Heart right ventricle (tissue), 16 donors: ENCODE measurements around the gene CERS6. TPM values are rescaled to one million over a fixed set of nuclear protein-coding genes. Genes with fewer than 3 reads are reported as not detected.

ENCODE experiments used
- ATAC-seq, 8 donors: fragments of 200-7000 bp; cut with Tn5 transposase; one replicate each; pipeline ENCODE4 v1.9.1; 2020; ENCODE audit warnings: mild to moderate bottlenecking in 8 of 8, moderate library complexity in 8 of 8, moderate number of reproducible peaks in 1 of 8
- DNase-seq, 2 donors: peaks; one replicate each; pipeline ENCODE4 v3.0.0-alpha.2; 2020
- H3K27ac ChIP-seq, 10 donors: fragments of 200-600 bp; sonication (generic) in 2 of 10; one replicate each; pipeline versions ENCODE4 v1.5.0 to v1.8.0; 2020 to 2022; ENCODE audit warnings: mild to moderate bottlenecking in 3 of 10
- H3K27me3 ChIP-seq, 7 donors: fragments of 200-600 bp; one replicate each; pipeline ENCODE4 v1.8.0; 2021 to 2022; ENCODE audit warnings: mild to moderate bottlenecking in 2 of 7
- H3K36me3 ChIP-seq, 9 donors: fragments of 200-600 bp; sonication (generic) in 1 of 9; one replicate each; pipeline versions ENCODE4 v1.5.0 to v1.8.0; 2020 to 2022; ENCODE audit warnings: mild to moderate bottlenecking in 2 of 9
- H3K4me1 ChIP-seq, 9 donors: fragments of 200-600 bp; sonication (generic) in 1 of 9; one replicate each; pipeline versions ENCODE4 v1.5.0 to v1.8.0; 2020 to 2022; ENCODE audit warnings: mild to moderate bottlenecking in 4 of 9
- H3K4me3 ChIP-seq, 10 donors: fragments of 200-600 bp; sonication (generic) in 2 of 10; one replicate each; pipeline versions ENCODE4 v1.5.0 to v1.8.0; 2020 to 2022; ENCODE audit warnings: mild to moderate bottlenecking in 7 of 10, moderate library complexity in 2 of 10
- H3K9me3 ChIP-seq, 11 donors: fragments of 200-600 bp in 10 of 11; sonication (generic) in 2 of 11; one replicate each; pipeline versions ENCODE4 v1.5.0 to v1.8.0; 2013 to 2022; ENCODE audit warnings: mild to moderate bottlenecking in 2 of 11, control low read depth in 1 of 11, moderate library complexity in 1 of 11
- WGBS, 2 donors: extraction: QIAGEN DNeasy Blood & Tissue Kit; methylation state at CpG; one replicate each; pipeline ENCODE4 v1.1.7; 2013; ENCODE audit warnings: inconsistent platforms in 1 of 2; 5-methylcytosine and 5-hydroxymethylcytosine counted together
- intact Hi-C, 10 donors: fragments of 100-400 bp; cut with DNase I; formaldehyde crosslinking; loops; one replicate each; pipeline versions ENCODE4 v1.11.1 to v1.14.2; 2022
- polyA plus RNA-seq, 2 donors: library from polyadenylated mRNA; stranded (reverse); fragments of 200-250 nt; gene quantifications; one replicate each; pipeline ENCODE4 v1.2.3, GENCODE V29; 2013
- total RNA-seq, 10 donors: library from RNA; stranded (reverse); fragmentation: NEBNext Ultra II Directional in 3 of 10; extraction: Animal tissue kit (Norgen Biotek cat#: 25700) in 3 of 10; gene quantifications; one replicate each; pipeline versions ENCODE4 v1.2.1 to v1.2.4, GENCODE V29; 2021 to 2023
- TF ChIP-seq, protein P1 (sequence below), 9 donors: fragments of 200-600 bp; sonication (generic) in 2 of 9; IDR thresholded peaks; one replicate each; pipeline versions ENCODE4 v1.5.0 to v1.8.0; 2021 to 2022; ENCODE audit warnings: antibody characterized with exemption in 9 of 9, mild to moderate bottlenecking in 5 of 9, moderate library complexity in 1 of 9
- donor health status: Arrhythmogenic right ventricular cardiomyopathy.
- donor health status: ischemic (EF 13 %, LVEDD 7.1; RV severe dilation, severe dysfunction).
- donor health status: healthy with polysubstance abuse.
- donor health status: DM: no; HTN: yes; CAD: no.
- donor health status: DM: no; HTN: no; CAD: no.
- donor health status: ischemic (EF 25% LVEDD 6.9; RV normal size, moderate dysfunction).
- donor health status: ischemic (EF 25% LVEDD 5.7; RV mildly dilated, moderate dysfunction).
- donor health status: healthy.
- donor health status: DM: yes; HTN: yes; CAD: no.
- donor health status: Ischemic cardiomyopathy.
- donor health status: ischemic (EF 35%, LVEDD 5.7; RV mildly dilated, moderate dysfunction).
- donor health status: nonischemic (EF 11% LVEDD 7.7; RV severe dilation, severe dysfunction).
- donor health status: DM: yes; HTN: yes; CAD: no.
- donor health status: PGD.
- donor health status: ischemic (EF 29% LVEDD 5.4; RV normal size, mild dysfunction).
- donor health status: nonischemic (EF 23%, LVEDD 6.1; RV moderate dilation, normal function).

Gene CERS6
- total and polyA plus RNA-seq, 12 donors, result 20.5 to 76.3 (median 56.1) TPM

DNA sequence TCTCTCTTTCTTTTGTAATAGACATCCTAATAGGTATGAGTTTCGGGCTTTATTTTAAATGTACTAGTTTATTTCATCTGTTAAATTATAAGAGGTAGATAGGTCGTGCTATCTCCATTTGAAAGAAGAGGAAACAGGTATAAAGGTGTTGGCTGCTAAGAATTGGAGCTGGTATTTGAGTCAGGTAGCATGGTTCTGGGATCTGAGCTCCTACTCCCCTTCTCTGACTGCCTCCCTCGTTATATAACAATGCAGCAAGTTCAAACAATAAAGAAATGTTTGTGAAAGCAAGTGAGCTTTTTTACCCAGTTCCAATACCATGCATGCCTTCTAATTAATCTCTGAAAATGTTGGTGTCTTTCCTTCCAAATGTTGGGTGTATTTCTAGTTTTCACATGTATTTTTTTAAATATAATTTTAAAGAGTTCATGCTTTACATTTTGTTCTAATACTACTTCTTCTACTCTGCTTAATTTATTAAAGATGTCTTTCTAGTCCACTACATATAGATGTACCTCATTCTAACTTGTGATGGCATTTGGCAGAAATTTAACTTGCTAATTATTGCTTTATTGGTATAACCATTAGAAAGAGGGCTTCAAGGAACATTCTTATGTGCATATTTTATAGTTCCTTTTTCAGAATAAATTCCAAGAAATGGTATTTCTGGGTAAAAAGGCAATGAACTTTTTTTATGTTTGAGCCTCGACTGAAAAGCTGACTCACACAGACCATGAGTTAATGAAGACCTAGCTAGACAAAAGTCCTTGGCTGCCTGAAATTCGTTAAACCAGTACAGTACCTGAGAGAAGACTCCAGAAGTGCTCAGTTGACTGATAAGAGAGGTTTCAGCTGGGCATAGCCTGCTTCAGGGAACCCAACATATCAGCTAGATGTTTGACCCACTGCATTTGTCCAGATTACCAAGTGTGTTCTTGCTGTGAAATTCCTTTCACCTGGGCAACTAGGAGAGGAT is 133.5 kb downstream of the CERS6 start:
- TF ChIP-seq, protein P1, sequence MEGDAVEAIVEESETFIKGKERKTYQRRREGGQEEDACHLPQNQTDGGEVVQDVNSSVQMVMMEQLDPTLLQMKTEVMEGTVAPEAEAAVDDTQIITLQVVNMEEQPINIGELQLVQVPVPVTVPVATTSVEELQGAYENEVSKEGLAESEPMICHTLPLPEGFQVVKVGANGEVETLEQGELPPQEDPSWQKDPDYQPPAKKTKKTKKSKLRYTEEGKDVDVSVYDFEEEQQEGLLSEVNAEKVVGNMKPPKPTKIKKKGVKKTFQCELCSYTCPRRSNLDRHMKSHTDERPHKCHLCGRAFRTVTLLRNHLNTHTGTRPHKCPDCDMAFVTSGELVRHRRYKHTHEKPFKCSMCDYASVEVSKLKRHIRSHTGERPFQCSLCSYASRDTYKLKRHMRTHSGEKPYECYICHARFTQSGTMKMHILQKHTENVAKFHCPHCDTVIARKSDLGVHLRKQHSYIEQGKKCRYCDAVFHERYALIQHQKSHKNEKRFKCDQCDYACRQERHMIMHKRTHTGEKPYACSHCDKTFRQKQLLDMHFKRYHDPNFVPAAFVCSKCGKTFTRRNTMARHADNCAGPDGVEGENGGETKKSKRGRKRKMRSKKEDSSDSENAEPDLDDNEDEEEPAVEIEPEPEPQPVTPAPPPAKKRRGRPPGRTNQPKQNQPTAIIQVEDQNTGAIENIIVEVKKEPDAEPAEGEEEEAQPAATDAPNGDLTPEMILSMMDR (IDR thresholded peaks at IDR 0.05), result no peak
- Histone ChIP-seq H3K9me3 (no peaks in the 10 kb centered on the region), H3K4me3 (no peak overlapping the region), H3K36me3 (no peaks in the 10 kb centered on the region), H3K4me1 (peaks cover 0 to 45% (median 14%) of the 10 kb centered on the region in 9 donors), H3K27me3 (no peaks in the 10 kb centered on the region), H3K27ac (no peak overlapping the region)
- 72 to 75% methylated on average over 5 of the region's 5 CpGs for WGBS, 2 donors
- intact Hi-C loops, result loop anchor here in 1 of 10 donors (5.0 kb wide), 1 partner anchor 38 kb away; no protein-coding TSS in a partner anchor
- ATAC-seq (peak in 3 of 8 donors; percentile 25 to 46 (median 25)), DNase-seq (no peak)

DNA sequence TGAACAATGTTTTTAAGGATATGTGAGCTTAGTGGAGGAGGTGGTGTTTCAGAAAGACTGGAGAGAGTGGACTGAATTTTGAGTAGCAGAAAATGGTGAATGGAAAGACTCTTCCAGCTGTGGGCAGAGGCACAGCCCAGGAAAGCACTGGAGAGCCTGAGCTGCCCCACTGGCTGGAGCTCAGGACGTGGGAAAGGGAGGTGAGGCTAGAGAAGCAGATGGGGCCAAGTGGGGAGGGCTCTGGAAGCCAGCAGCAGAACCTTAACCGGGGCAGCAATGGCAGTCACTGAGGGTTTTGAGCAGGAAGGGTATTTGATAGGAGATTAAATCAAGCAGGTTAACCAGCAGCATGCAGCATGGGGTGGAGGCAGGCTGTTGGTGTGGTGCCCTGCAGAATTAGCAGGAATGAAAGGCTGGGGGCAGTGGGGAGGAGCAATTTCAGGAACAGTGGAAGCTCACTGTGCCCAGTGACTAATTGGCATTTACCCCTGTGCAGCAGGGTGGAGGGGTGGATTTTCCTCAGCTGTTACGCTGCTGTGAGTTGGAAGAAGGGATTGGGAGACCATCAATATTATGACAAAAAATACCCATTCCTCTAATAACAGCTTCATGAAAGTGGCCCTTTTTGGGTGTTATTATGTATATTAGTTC is 136.2 kb downstream of the CERS6 start:
- Histone ChIP-seq H3K27ac (no peak overlapping the region), H3K9me3 (no peaks in the 10 kb centered on the region), H3K27me3 (no peaks in the 10 kb centered on the region), H3K4me3 (no peak overlapping the region), H3K4me1 (peaks cover 0 to 42% (median 17%) of the 10 kb centered on the region in 9 donors), H3K36me3 (no peaks in the 10 kb centered on the region)
- intact Hi-C loops, result loop anchor here in 1 of 10 donors (5.0 kb wide), 1 partner anchor 35 kb away; no protein-coding TSS in a partner anchor
- DNase-seq (no peak), ATAC-seq (peak in 5 of 8 donors; percentile 29 to 74 (median 63))
- TF ChIP-seq, protein P1 (IDR thresholded peaks at IDR 0.05), result no peak
- WGBS, 2 donors, result 77 to 88% methylated on average over 3 of the region's 3 CpGs

DNA sequence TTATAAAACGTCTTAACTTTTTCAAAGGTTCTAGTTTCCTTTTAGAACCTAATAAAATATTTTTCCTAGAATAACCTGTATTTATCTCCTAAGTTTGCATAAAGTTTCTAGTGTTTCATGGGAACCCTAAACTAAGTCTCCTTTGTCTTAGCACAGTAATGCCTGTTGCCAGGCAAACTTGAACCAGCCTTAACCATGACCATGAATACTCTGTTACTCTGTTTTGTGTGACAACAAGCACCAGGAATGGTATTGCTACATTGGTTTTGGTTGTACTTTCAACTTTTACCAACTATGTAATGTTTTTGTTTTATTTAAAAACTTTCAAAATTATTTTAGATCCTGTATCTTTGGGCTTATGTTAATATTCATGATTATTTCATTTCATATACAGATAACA is 137.6 kb downstream of the CERS6 start:
- intact Hi-C loops, result loop anchor here in 1 of 10 donors (5.0 kb wide), 1 partner anchor 34 kb away; no protein-coding TSS in a partner anchor
- Histone ChIP-seq H3K4me1 (peaks cover 0 to 47% (median 20%) of the 10 kb centered on the region in 9 donors), H3K27me3 (no peaks in the 10 kb centered on the region), H3K4me3 (no peak overlapping the region), H3K36me3 (no peaks in the 10 kb centered on the region), H3K27ac (no peak overlapping the region), H3K9me3 (no peaks in the 10 kb centered on the region)
- 85 to 94% methylated on average over 1 of the region's 1 CpG for WGBS, 2 donors
- ATAC-seq (no peak), DNase-seq (no peak)
- TF ChIP-seq, protein P1 (IDR thresholded peaks at IDR 0.05), result no peak

DNA sequence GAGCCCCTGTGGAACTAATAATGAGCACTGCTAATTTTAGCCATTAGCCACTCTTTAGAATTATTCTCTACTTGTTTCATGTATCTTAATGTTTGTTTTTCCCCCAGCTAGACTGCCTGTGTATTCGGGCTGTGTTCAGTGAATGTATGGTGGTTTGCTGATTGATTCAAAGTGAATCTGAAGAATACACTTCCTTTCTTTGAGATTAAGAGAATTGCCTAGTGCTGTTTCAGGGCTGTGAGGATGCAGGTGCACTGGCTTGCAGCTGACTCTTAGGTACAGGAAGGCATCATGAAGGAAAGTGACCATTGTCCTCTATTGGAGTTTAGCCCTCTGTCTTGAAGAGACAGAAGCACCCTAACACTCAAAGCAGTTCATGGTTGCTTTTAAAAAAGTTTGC is 138.7 kb downstream of the CERS6 start:
- no peak for DNase-seq
- H3K27ac ChIP-seq, result peak overlapping the region in 2 of 10 donors; percentile 20 to 35

More for the DNA sequence above, 138.7 kb downstream of the CERS6 start:
- peak in 3 of 8 donors; percentile 7 to 10 (median 7) for ATAC-seq
- Histone ChIP-seq H3K27me3 (no peaks in the 10 kb centered on the region), H3K9me3 (no peaks in the 10 kb centered on the region), H3K36me3 (no peaks in the 10 kb centered on the region), H3K4me3 (no peak overlapping the region), H3K4me1 (peaks cover 0 to 53% (median 20%) of the 10 kb centered on the region in 9 donors)
- WGBS, 2 donors, result 34 to 38% methylated on average over 1 of the region's 1 CpG
- TF ChIP-seq, protein P1 (IDR thresholded peaks at IDR 0.05), result no peak
- intact Hi-C loops, result loop anchor here in 1 of 10 donors (5.0 kb wide), 1 partner anchor 33 kb away; no protein-coding TSS in a partner anchor
